Lower lobe of right lung (tissue), 2 donors: Measurements from ENCODE around the gene OPRL1. TPM values are rescaled to one million over a fixed set of nuclear protein-coding genes. Genes with fewer than 3 reads are reported as not detected.
A peak's percentile ranks its signal among the peaks of the same experiment; 100 is the strongest.

ENCODE experiments used
- ATAC-seq, 2 donors: fragments of 200-7000 bp; cut with Tn5 transposase; one replicate each; pipeline ENCODE4 v1.9.1; 2020 to 2022; ENCODE audit warnings: mild to moderate bottlenecking in 2 of 2, moderate library complexity in 2 of 2
- DNase-seq: peaks from one replicate; pipeline ENCODE4 v3.0.0-alpha.2; 2020
- H3K27ac ChIP-seq: fragments of 200-600 bp; one replicate; pipeline ENCODE4 v1.8.0; 2022
- H3K27me3 ChIP-seq: fragments of 200-600 bp; one replicate; pipeline ENCODE4 v1.8.0; 2022; ENCODE audit warnings: low read depth
- H3K36me3 ChIP-seq: fragments of 200-600 bp; one replicate; pipeline ENCODE4 v1.8.0; 2022; ENCODE audit warnings: mild to moderate bottlenecking
- H3K4me1 ChIP-seq: fragments of 200-600 bp; one replicate; pipeline ENCODE4 v1.8.0; 2022
- H3K4me3 ChIP-seq: fragments of 200-600 bp; one replicate; pipeline ENCODE4 v1.8.0; 2022; ENCODE audit warnings: mild to moderate bottlenecking
- H3K9me3 ChIP-seq: fragments of 200-600 bp; one replicate; pipeline ENCODE4 v1.8.0; 2022
- intact Hi-C: fragments of 100-400 bp; cut with DNase I; formaldehyde crosslinking; loops from one replicate; pipeline ENCODE4 v1.11.0; 2022
- total RNA-seq: library from RNA; stranded (reverse); fragmentation: NEBNext Ultra II Directional; extraction: Animal tissue kit (Norgen Biotek cat#: 25700); gene quantifications from one replicate; pipeline ENCODE4 v1.2.1, GENCODE V29; 2021
- TF ChIP-seq, protein P1 (sequence below): fragments of 200-600 bp; IDR thresholded peaks from one replicate; pipeline ENCODE4 v1.8.0; 2022; ENCODE audit warnings: antibody characterized with exemption, mild to moderate bottlenecking
- donor health status: DM: no; HTN: yes; CAD: no; lungs with severe emphysema.

Gene OPRL1
- total RNA-seq, 1 donor from 2014 or later, result 2.6 TPM

- intact Hi-C loops, result no loop called here
- TF ChIP-seq, protein P1, sequence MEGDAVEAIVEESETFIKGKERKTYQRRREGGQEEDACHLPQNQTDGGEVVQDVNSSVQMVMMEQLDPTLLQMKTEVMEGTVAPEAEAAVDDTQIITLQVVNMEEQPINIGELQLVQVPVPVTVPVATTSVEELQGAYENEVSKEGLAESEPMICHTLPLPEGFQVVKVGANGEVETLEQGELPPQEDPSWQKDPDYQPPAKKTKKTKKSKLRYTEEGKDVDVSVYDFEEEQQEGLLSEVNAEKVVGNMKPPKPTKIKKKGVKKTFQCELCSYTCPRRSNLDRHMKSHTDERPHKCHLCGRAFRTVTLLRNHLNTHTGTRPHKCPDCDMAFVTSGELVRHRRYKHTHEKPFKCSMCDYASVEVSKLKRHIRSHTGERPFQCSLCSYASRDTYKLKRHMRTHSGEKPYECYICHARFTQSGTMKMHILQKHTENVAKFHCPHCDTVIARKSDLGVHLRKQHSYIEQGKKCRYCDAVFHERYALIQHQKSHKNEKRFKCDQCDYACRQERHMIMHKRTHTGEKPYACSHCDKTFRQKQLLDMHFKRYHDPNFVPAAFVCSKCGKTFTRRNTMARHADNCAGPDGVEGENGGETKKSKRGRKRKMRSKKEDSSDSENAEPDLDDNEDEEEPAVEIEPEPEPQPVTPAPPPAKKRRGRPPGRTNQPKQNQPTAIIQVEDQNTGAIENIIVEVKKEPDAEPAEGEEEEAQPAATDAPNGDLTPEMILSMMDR, result no peak
- DNase-seq (no peak), ATAC-seq (no peak)
- Histone ChIP-seq H3K4me3 (peak overlapping the region; percentile 92), H3K27ac (no peak overlapping the region), H3K27me3 (no peaks in the 10 kb centered on the region), H3K9me3 (no peaks in the 10 kb centered on the region), H3K4me1 (peaks cover 33% of the 10 kb centered on the region), H3K36me3 (no peaks in the 10 kb centered on the region)
Measured at GRCh38 chr20:64064145-64064698, 15.7 kb upstream of the OPRL1 start.

- H3K27ac ChIP-seq, result no peak overlapping the region
- TF ChIP-seq, protein P1, result no peak
- H3K36me3 ChIP-seq, result no peaks in the 10 kb centered on the region
- H3K4me3 ChIP-seq, result no peak overlapping the region
- intact Hi-C loops, result no loop called here
- H3K9me3 ChIP-seq, result no peaks in the 10 kb centered on the region
- ATAC-seq, result no peak
- H3K4me1 ChIP-seq, result peaks cover 33% of the 10 kb centered on the region
- H3K27me3 ChIP-seq, result no peaks in the 10 kb centered on the region
- no peak for DNase-seq
Measured at GRCh38 chr20:64065062-64065973, 14.6 kb upstream of the OPRL1 start.

GRCh38 chr20:64065974-64066343 lies 13.9 kb upstream of the OPRL1 start:
- Histone ChIP-seq H3K36me3 (no peaks in the 10 kb centered on the region), H3K4me1 (peaks cover 33% of the 10 kb centered on the region), H3K27me3 (no peaks in the 10 kb centered on the region), H3K4me3 (no peak overlapping the region), H3K27ac (no peak overlapping the region), H3K9me3 (no peaks in the 10 kb centered on the region)
- ATAC-seq (no peak), DNase-seq (no peak)
- TF ChIP-seq, protein P1, result no peak
- intact Hi-C loops, result no loop called here

DNA sequence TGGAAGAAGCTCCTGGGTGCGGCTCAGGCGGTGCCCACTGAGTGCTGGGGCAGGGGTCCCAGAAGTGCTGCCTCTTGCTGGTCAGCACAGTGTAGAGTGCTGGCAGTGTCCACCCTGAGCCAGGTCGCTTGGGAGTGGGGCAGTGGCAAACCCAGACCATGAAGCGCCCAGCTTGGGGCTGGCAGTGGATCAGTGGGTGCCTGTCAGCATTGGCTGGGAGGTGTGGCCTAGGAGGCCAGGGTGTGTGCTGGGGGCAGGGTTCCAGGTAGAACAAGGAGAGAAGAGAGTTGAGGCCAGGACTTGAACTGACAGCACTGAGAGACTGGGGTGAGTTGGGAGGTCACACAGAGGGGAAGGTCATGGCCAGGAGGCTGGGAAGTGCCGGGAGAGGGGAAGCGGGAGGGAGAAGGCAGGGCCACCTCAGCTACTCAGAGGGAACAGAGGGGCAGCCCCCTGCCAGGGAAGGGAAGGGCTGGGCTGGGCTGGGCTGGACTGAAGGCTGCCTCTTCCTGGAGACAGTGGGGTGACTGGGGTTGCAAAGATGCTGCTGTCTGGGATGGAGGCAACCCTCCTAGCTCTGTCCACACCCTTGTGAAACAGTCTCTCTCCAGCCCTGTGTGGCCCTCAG lies 12.8 kb upstream of the OPRL1 start:
- intact Hi-C loops, result no loop called here
- Histone ChIP-seq H3K27ac (no peak overlapping the region), H3K36me3 (peaks cover 4% of the 10 kb centered on the region), H3K27me3 (no peaks in the 10 kb centered on the region), H3K4me3 (no peak overlapping the region), H3K4me1 (peaks cover 32% of the 10 kb centered on the region), H3K9me3 (no peaks in the 10 kb centered on the region)
- TF ChIP-seq, protein P1, result no peak
- ATAC-seq (no peak), DNase-seq (no peak)

DNA sequence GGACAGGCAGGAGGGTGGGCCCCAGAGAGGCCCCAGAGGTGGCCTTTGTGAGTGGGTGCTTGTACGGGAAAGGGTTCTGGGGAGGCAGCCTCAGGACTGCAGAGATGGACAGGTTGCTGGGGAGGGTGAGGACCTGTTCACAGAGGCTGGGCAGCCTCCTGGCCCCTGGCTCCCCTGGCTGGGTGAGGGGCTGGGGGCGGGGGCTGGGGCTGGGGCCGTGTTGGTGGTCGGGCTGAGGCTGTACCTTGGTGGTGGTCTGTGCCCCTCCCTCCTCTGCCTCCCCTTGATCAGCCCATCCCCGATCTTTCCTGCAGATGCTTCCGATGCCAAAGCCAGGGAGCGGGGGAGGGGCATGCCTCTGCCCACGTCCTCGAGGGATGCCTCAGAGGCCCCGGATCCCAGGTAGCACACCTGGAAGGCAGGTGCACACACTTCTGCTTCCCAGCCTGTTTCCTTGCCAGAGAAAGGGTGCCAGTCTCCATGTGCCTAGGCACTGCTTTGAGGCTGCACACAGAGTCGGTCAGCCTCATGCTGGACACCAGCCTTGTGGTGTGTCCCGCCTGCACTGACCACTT lies 12.1 kb upstream of the OPRL1 start:
- DNase-seq (no peak), ATAC-seq (no peak)
- TF ChIP-seq, protein P1, result no peak
- intact Hi-C loops, result no loop called here
- H3K36me3 ChIP-seq, result peaks cover 11% of the 10 kb centered on the region
- no peaks in the 10 kb centered on the region for H3K27me3 ChIP-seq
- no peak overlapping the region for H3K4me3 ChIP-seq
- peaks cover 25% of the 10 kb centered on the region for H3K4me1 ChIP-seq
- H3K27ac ChIP-seq, result no peak overlapping the region
- no peaks in the 10 kb centered on the region for H3K9me3 ChIP-seq
